ENCODE measurements around the gene DYNC1H1.
A peak's percentile ranks its signal among the peaks of the same experiment; 100 is the strongest.

Gene DYNC1H1

GRCh38 chr14:102027951-102028350, 63.6 kb downstream of the DYNC1H1 start:
- Mint-ChIP-seq H3K9me3 (no peaks in the 10 kb centered on the region), H3K4me3 (no peak overlapping the region), H3K27ac (no peak overlapping the region), H3K4me1 (peaks cover 11% of the 10 kb centered on the region), H3K27me3 (ENCODE audit: low read depth) (peaks cover 3% of the 10 kb centered on the region), H3K36me3 (ENCODE audit: low read depth) (peaks cover 71% of the 10 kb centered on the region)
- TF ChIP-seq CTCF (IDR thresholded peaks at IDR 0.05; ENCODE audit: unreplicated experiment in 3 of 3), result no peak

- H3K27ac Mint-ChIP-seq, result no peak overlapping the region
- no peak for TF ChIP-seq CTCF (IDR thresholded peaks at IDR 0.05; ENCODE audit: unreplicated experiment in 3 of 3)
- no peaks in the 10 kb centered on the region for H3K27me3 Mint-ChIP-seq (ENCODE audit: low read depth)
Measured at GRCh38 chr14:102028733-102029132, 64.4 kb downstream of the DYNC1H1 start.

DNA sequence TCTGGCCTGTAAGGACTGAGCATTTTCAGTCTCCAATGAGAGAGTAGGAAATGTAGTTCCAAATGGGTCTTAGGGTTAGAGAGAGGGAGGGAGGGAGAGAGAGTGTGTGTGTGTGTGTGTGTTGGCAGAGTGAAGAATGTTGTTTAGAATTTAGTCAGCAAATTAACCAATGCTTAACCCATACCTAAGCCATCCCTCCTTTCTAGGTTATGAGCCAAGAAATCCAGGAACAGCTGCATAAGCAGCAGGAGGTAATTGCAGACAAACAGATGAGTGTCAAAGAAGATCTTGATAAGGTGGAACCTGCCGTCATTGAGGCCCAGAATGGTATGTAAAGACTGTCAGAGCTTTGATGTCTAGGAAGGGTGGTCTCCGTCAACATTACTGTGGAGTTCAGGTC, 65.6 kb downstream of the DYNC1H1 start:
- TF ChIP-seq CTCF (IDR thresholded peaks at IDR 0.05; ENCODE audit: unreplicated experiment in 3 of 3), result no peak
- H3K4me1 Mint-ChIP-seq, result peaks cover 11% of the 10 kb centered on the region
- H3K36me3 Mint-ChIP-seq (ENCODE audit: low read depth), result peaks cover 76% of the 10 kb centered on the region
- H3K27ac Mint-ChIP-seq, result peak overlapping the region in 2 of 3 experiments; percentile 23 to 74
- H3K27me3 Mint-ChIP-seq (ENCODE audit: low read depth), result no peaks in the 10 kb centered on the region
- H3K4me3 Mint-ChIP-seq, result no peak overlapping the region
- H3K9me3 Mint-ChIP-seq, result no peaks in the 10 kb centered on the region

More at GRCh38 chr14:102028733-102029132, 64.4 kb downstream of the DYNC1H1 start:
- Mint-ChIP-seq H3K4me3 (no peak overlapping the region), H3K36me3 (ENCODE audit: low read depth) (peaks cover 74% of the 10 kb centered on the region), H3K4me1 (peaks cover 11% of the 10 kb centered on the region), H3K9me3 (no peaks in the 10 kb centered on the region)

DNA sequence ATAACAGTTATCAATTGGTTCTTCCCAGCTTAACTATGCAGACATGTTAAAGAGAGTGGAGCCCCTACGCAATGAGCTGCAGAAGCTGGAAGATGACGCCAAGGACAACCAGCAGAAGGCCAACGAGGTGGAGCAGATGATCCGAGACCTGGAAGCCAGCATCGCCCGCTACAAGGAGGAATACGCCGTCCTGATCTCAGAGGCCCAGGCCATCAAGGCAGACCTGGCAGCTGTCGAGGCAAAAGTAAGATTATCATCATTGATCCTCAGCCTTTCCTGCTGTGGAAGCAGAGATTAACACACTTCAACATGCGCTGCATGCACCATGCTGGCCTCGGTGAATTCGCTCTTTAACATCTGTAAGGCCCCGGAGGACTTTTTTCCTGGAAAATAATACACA, 68.9 kb downstream of the DYNC1H1 start:
- Mint-ChIP-seq H3K36me3 (ENCODE audit: low read depth) (peaks cover 79% of the 10 kb centered on the region), H3K27ac (no peak overlapping the region), H3K4me1 (peaks cover 11% of the 10 kb centered on the region), H3K9me3 (no peaks in the 10 kb centered on the region), H3K4me3 (no peak overlapping the region), H3K27me3 (ENCODE audit: low read depth) (no peaks in the 10 kb centered on the region)
- TF ChIP-seq CTCF (IDR thresholded peaks at IDR 0.05; ENCODE audit: unreplicated experiment in 3 of 3), result no peak

DNA sequence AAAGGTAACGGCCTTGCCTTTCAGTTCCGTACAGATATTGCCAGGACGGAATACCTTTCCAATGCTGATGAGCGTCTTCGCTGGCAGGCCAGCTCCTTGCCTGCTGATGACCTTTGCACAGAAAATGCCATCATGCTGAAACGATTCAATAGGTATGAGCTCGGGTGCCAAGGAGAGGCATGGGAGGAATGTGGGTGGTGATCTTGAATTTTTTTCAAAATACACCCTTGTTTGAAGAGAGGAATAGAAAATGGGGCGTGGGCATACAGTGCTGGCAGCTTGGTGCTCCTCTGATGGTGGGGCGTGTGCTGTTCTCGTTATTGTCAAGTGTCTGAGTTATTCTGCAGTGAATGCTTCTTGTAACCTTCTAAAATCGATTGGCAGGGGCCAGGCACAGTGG, 69.9 kb downstream of the DYNC1H1 start:
- Mint-ChIP-seq H3K27ac (no peak overlapping the region), H3K4me3 (no peak overlapping the region), H3K9me3 (no peaks in the 10 kb centered on the region), H3K4me1 (peaks cover 8% of the 10 kb centered on the region), H3K27me3 (ENCODE audit: low read depth) (no peaks in the 10 kb centered on the region), H3K36me3 (ENCODE audit: low read depth) (peaks cover 79% of the 10 kb centered on the region)
- no peak for TF ChIP-seq CTCF (IDR thresholded peaks at IDR 0.05; ENCODE audit: unreplicated experiment in 3 of 3)

DNA sequence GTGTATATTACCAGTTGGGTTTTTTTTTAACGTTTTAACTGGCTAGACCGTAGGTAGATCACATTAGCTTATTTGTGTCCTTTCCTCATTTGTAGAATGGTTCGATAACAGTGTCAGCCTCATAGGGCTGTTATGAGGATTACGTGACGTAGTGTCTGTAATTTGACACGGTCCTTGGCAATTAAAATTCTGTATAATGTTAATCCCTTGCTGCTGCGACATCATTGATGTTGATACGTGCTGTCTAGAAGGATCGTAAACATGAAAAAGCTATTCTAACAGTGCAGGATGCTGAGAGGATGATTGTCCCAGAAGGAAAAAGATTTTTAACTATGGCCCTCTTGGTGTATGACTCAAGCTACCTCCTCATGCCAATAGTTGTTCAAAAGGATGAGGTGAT, 71.5 kb downstream of the DYNC1H1 start:
- H3K27me3 Mint-ChIP-seq (ENCODE audit: low read depth), result no peaks in the 10 kb centered on the region
- peaks cover 81% of the 10 kb centered on the region for H3K36me3 Mint-ChIP-seq (ENCODE audit: low read depth)
- TF ChIP-seq CTCF (IDR thresholded peaks at IDR 0.05; ENCODE audit: unreplicated experiment in 3 of 3), result no peak
- H3K27ac Mint-ChIP-seq, result no peak overlapping the region
- no peaks in the 10 kb centered on the region for H3K9me3 Mint-ChIP-seq
- no peaks in the 10 kb centered on the region for H3K4me1 Mint-ChIP-seq
- no peak overlapping the region for H3K4me3 Mint-ChIP-seq

Measured in nephron (organoid).